Measurements from ENCODE around the gene RCSD1.

- no peak for TF ChIP-seq CREB5 (CRISPR knock-in tag; IDR thresholded peaks at IDR 0.05; ENCODE audit: low read depth)
- no peak for TF ChIP-seq TSHZ2 (CRISPR knock-in tag; IDR thresholded peaks at IDR 0.05)
Measured at GRCh38 chr1:167623951-167624350, 6.1 kb upstream of the RCSD1 start.

All from SK-N-SH treated with all-trans-retinoic acid at 6 μM for 48 hours (cell line).